DMS53 (cell line): ENCODE results near the gene MEF2C.

Source experiments
- DNase-seq: peaks from one replicate; lab custom pipeline; 2025; lab: John Stamatoyannopoulos, UW

The MEF2C gene

GRCh38 chr5:88756953-88757352 lies 126.0 kb downstream of the MEF2C start:
- no peak for DNase-seq

DNA sequence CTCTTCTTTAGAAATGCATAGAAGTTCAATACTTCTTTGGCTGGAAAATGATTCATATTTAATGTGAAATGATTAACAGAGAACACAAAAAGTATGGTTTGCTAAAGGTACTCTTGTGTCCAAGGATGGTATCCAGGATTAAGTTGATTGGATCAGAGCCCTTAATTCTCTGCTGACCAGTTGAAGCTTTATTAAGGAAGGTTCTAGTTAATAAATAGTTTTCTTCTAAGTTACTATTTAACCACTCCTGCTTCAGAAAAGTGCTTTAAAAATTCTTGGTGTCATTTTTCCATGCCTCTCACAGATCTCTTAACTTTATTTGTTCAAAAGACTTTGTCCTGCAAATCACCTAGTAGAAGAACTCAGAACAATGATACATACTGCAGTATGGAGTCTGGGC lies 134.3 kb downstream of the MEF2C start:
- no peak for DNase-seq

GRCh38 chr5:88746438-88746882 lies 136.5 kb downstream of the MEF2C start:
- no peak for DNase-seq

DNA sequence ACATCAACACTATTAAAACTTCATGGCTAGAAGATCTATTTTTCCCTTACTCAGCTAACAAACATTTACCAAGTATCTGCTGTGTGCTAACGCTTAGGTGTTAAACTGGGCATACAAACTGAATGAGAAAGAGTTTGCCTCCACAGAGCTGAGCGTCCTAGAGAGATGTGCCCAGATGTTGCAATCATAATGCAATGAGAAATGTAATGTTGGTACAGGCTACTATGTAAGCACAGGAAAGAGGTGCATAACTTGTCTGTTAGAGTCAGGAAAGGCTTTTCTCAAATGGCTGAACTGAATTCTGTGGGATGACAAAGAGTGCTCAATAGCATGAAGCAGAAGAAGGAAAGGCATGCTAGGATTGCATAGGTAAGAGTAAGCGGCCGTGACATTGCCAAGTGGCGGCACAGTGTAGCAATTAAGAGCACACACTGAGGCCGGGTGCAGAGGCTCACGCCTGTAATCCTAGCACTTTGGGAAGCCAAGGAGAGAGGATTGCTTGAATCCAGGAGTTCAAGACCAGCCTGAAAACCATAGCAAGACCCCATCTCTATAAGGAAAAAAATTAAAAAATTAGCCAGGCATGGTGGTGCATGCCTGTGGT lies 137.8 kb downstream of the MEF2C start:
- DNase-seq = peak; percentile 6

DNA sequence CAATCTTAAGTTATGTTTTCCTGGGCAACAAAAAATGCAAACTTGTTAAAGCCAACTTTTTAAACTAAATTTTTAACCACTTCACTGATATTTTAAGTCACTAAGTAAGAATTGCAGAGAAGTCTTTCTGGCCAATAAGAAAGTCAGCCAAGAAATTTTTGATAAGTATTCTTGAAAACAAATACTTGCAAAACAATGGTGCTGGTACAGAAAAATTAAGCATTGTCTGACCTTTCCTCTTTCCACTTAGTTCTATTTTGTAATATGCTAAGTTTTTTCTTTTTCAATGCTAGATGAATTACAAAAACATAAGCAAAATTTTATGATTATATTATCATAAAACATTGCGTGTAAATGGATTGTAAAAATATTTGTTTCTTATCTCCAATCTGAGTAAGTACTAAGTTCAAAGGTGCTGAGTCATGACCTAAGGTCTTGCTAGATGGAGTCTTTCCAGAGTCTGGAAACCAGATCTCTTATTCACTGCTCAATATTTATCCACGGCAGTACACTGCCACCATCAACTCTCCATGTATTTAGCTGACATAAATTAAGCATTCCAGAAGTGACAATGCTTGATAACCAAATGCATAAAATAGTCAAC lies 139.7 kb downstream of the MEF2C start:
- DNase-seq = peak; percentile 24

- no peak for DNase-seq
These were observed 141.0 kb downstream of the MEF2C start for GRCh38 chr5:88741964-88742363.

GRCh38 chr5:88740604-88741185 lies 142.3 kb downstream of the MEF2C start:
- no peak for DNase-seq

DNA sequence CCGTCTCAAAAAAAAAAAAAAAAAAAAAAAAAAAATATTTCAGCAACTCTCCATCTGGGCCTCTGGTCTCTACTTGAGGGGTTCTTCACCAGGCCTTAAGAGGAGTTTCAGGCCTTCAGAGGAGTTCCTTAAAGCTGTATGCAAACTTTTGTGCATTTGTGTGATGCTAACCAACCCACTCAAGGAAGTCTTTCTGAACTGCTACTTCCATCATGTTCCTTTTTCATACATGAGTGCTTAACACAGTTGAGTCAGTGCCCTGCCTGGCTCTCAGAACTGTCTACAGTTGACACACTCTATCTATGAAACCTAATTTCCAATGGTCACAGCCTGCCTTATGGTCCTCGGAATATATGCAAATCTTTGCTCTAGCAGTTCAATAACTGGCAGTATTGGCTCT lies 146.5 kb downstream of the MEF2C start:
- DNase-seq = no peak

DNA sequence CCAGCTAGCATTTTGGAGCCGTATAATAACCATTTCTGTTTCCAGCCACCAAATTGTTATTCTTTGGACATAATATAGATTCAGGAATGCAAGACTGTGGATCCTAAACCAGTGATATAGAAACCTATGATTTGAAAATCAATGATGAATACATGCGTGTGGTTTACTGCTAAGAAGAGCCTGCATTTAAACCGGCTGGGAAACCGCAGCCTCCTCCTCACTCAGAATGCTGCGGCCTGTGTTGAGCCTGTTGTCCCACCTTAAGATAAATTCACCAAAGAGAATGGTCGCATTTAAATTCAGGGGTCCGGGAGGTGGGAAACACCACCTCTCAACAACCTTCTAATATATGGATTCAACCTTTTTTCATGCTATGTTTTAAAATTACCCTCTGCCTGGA lies 148.0 kb downstream of the MEF2C start:
- DNase-seq = no peak

DNA sequence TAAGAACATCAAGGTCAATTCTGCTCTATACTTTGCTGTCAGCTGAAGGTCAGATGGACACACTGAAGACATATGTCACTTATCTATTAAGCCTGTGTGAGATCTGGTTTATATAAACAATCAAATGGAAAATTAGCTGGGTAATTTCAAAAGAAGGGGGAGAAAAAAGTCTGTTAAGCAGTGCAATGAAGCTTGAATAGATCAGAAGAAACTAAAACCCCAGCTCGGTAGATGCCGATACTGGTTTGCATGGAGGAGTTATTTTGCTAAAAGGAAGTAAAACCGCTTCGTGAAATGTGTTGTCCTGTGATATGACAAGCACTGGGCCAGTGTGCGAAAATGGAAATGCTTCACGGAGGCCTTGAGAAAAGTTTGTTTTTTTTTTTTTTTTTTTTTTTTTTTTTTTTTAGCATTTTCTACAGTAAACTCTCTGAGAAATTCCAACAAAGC lies 148.8 kb downstream of the MEF2C start:
- DNase-seq = no peak

DNA sequence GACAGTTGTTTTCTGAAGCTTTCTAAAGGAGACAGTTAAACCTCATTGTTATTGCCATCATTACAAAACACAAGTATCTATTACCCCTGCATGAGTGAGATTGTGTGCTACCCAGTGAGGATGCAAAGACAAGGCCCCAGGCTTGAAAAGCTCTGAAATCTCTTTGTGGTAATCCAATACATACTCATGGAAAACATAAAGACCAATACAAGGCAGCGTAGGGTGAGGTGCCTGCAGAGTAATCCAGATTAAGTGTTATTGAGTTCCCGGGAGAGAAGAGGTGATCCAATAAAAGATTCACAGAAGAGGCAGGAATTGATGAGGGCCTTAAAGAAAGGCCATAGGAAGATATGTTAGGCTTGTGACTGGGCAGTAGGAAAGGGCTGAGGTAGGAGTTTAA lies 150.1 kb downstream of the MEF2C start:
- no peak for DNase-seq

- no peak for DNase-seq
These were observed 150.8 kb downstream of the MEF2C start for GRCh38 chr5:88732181-88732633.

GRCh38 chr5:88729829-88730182 lies 153.2 kb downstream of the MEF2C start:
- DNase-seq = no peak

- DNase-seq = peak; percentile 94
These were observed 153.7 kb downstream of the MEF2C start for GRCh38 chr5:88729084-88729828.

DNA sequence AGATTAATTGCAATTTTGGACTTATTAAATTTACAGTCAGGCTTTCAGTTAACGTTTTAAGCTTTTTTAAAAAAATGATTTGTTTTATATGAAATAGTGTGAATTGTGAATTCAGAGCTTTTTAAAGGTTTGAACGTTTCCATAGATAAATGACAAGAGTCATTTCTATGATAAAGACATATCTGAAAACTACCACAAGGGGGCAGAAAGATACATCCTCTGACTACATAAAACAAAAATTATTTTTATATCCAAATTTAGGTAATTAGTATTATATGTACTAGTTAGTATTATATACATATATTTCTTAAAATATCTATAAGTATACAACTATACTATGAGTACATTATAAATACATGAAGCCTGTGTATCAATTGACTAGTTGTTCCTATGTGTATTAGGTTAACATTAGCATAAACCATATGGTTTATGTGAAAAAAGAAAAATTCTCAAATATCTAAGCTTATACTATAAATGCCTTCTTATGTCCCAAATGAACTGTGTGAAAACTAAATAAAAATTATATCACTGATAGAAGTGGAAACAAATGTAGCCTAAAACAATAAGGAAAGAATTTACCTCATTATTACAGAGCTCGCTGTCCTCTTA lies 155.2 kb downstream of the MEF2C start:
- peak; percentile 68 for DNase-seq

- DNase-seq = no peak
These were observed 157.5 kb downstream of the MEF2C start for GRCh38 chr5:88725454-88725853.

DNA sequence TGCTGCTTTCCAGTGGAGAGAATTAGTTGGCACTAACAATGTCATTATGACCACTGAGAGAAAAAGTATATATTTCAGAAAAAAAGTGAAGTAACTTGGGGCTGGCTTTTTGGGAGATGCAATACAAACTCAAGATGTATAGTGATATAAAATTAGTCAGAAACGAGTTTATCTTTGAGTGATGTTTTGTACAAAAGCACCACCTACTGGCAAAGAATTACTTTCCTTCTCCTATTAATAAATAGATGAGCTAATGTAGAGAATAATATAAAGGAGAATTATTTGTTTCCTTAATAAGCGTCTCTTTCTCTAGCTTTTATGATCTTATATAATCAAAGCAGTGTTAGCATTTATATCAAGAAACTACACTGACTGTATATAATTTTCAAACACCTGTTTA lies 158.8 kb downstream of the MEF2C start:
- DNase-seq = peak; percentile 58

DNA sequence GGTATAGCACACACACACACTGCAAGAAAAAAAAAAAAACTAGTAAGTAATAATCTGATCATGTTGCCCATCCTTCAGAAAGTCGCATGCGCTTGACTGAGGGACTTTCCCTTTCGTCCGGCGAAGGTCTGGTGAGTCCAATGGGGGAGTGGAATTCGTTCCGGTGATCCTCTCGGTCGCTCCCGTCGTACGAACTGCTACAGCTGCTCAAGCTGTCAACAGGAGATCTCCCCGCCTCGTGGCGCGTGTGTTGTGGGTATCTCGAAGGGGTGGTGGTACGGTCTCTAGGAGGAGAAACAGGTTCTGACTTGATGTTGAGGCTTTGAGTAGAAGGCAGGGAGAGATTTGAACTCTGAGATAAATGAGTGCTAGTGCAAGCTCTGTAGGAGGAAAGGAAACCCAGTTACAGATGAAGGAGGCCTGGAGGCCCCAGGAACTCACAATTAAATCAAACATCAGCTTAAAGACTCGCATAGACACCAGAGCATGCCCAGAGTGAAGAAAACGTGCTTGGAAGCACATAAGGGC lies 160.4 kb downstream of the MEF2C start:
- no peak for DNase-seq

GRCh38 chr5:88719434-88719833 lies 163.6 kb downstream of the MEF2C start:
- no peak for DNase-seq

GRCh38 chr5:88718736-88719135 lies 164.2 kb downstream of the MEF2C start:
- DNase-seq = peak; percentile 29

DNA sequence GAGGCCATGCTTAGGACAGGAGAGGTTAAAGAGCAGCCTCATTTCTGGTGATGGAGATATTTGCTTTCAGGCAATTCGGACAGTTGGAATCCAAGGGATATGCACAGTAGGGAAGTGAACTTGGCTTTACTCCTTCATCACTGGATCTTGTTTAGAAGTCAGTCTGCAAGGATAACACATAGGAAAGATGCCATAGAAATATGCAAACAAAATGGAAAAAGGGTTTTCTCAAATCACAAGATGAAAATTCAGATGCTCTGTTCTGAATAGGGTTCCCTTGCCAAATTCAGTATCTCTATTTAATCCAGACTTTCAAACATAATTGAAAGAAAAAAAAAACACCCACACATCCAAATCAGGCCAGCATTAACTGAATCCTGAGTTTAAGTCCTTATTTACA lies 166.9 kb downstream of the MEF2C start:
- no peak for DNase-seq

GRCh38 chr5:88715503-88715902 lies 167.5 kb downstream of the MEF2C start:
- peak; percentile 51 for DNase-seq
